Esophagus muscularis mucosa (tissue), 4 donors: ENCODE data around the gene DUSP6. TPM values are rescaled to one million over a fixed set of nuclear protein-coding genes. Genes with fewer than 3 reads are reported as not detected.
"Not testable (repeated sequence)": the region's sequence is repeated elsewhere in the genome, so short reads cannot be mapped to it uniquely, and the experiment has no call there.

Experiments used
- DNase-seq: peaks from one replicate; pipeline ENCODE4 v3.0.0-alpha.2; 2017; ENCODE audit errors: extremely low spot score
- H3K27ac ChIP-seq, 4 donors: fragments of 200-600 bp; sonication (generic); replicated peaks in 1 of 4; 1 replicate in 3 of 4; 2 replicates in 1 of 4; pipeline ENCODE4 v1.5.1; 2016 to 2019; ENCODE audit warnings: mild to moderate bottlenecking in 1 of 4
- H3K27me3 ChIP-seq, 4 donors: fragments of 200-600 bp; sonication (generic); one replicate each; pipeline versions ENCODE4 v1.5.1 to v1.6.0; 2016 to 2019
- H3K36me3 ChIP-seq, 4 donors: fragments of 200-600 bp; sonication (generic); one replicate each; pipeline ENCODE4 v1.5.1; 2016 to 2019
- H3K4me1 ChIP-seq, 4 donors: fragments of 200-600 bp; sonication (generic); one replicate each; pipeline ENCODE4 v1.5.1; 2016 to 2019
- H3K4me3 ChIP-seq, 4 donors: fragments of 200-600 bp; sonication (generic); 1 replicate in 2 of 4; 2 replicates in 2 of 4; pipeline ENCODE4 v1.5.1; 2016 to 2019; ENCODE audit warnings: mild to moderate bottlenecking in 4 of 4, moderate library complexity in 1 of 4
- H3K9me3 ChIP-seq, 4 donors: fragments of 200-600 bp; sonication (generic); 1 replicate in 3 of 4; 2 replicates in 1 of 4; pipeline ENCODE4 v1.5.1; 2016 to 2019
- EP300 ChIP-seq: sonication (generic); formaldehyde crosslinking; IDR thresholded peaks from one replicate; pipeline ENCODE4 v1.6.1; 2017; ENCODE audit warnings: antibody characterized with exemption
- POLR2A ChIP-seq: fragments of 450-650 bp; IDR thresholded peaks from one replicate; pipeline ENCODE4 v1.6.1; 2017; ENCODE audit warnings: antibody characterized with exemption, moderate library complexity, mild to moderate bottlenecking, low read depth
- POLR2AphosphoS5 ChIP-seq, 2 donors: sonication (generic); formaldehyde crosslinking; IDR thresholded peaks; one replicate each; pipeline ENCODE4 v1.6.1; 2017; ENCODE audit warnings: antibody characterized with exemption in 2 of 2
- WGBS: methylation state at CpG from one replicate; pipeline ENCODE4 v1.1.5; 2018; 5-methylcytosine and 5-hydroxymethylcytosine counted together
- intact Hi-C: fragments of 100-400 bp; cut with DNase I; formaldehyde crosslinking; loops from one replicate; pipeline ENCODE4 v1.15.1; 2023
- total RNA-seq, 4 donors: library from RNA; depleted of rRNA; stranded (reverse); fragments of >200 nt; gene quantifications; one replicate each; pipeline versions ENCODE4 v1.1.0 to v1.2.1, GENCODE V29; 2016
- TF ChIP-seq, protein P1 (sequence below), 3 experiments: fragments of 200-600 bp in 2 of 3; fragments of 450-650 bp in 1 of 3; sonication (generic) in 2 of 3; IDR thresholded peaks; one replicate each; pipeline ENCODE4 v1.5.1; 2017 to 2019; ENCODE audit warnings: antibody characterized with exemption in 3 of 3, mild to moderate bottlenecking in 2 of 3, moderate library complexity in 1 of 3

The DUSP6 gene
- total RNA-seq, 4 donors from 2014 or later, result 62.2 to 108 (median 77.4) TPM

GRCh38 chr12:89339526-89339925, 12.8 kb downstream of the DUSP6 start:
- intact Hi-C loops, result no loop called here
- peak; percentile 11 to 30 for TF ChIP-seq POLR2AphosphoS5 (IDR thresholded peaks at IDR 0.05)
- TF ChIP-seq, protein P1, sequence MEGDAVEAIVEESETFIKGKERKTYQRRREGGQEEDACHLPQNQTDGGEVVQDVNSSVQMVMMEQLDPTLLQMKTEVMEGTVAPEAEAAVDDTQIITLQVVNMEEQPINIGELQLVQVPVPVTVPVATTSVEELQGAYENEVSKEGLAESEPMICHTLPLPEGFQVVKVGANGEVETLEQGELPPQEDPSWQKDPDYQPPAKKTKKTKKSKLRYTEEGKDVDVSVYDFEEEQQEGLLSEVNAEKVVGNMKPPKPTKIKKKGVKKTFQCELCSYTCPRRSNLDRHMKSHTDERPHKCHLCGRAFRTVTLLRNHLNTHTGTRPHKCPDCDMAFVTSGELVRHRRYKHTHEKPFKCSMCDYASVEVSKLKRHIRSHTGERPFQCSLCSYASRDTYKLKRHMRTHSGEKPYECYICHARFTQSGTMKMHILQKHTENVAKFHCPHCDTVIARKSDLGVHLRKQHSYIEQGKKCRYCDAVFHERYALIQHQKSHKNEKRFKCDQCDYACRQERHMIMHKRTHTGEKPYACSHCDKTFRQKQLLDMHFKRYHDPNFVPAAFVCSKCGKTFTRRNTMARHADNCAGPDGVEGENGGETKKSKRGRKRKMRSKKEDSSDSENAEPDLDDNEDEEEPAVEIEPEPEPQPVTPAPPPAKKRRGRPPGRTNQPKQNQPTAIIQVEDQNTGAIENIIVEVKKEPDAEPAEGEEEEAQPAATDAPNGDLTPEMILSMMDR (IDR thresholded peaks at IDR 0.05), result no peak
- H3K9me3 ChIP-seq, result no peaks in the 10 kb centered on the region
- no peaks in the 10 kb centered on the region for H3K27me3 ChIP-seq
- 89% methylated on average over 10 of the region's 10 CpGs for WGBS
- H3K36me3 ChIP-seq, result no peaks in the 10 kb centered on the region
- peaks cover 0 to 4% (median 2%) of the 10 kb centered on the region in 4 donors for H3K4me1 ChIP-seq
- DNase-seq, result no peak
- no peak overlapping the region for H3K27ac ChIP-seq
- H3K4me3 ChIP-seq, result no peak overlapping the region

GRCh38 chr12:89337136-89337535, 15.2 kb downstream of the DUSP6 start:
- H3K4me1 ChIP-seq, H3K36me3 ChIP-seq, intact Hi-C loops, H3K27ac ChIP-seq, H3K9me3 ChIP-seq, DNase-seq, H3K4me3 ChIP-seq, H3K27me3 ChIP-seq: not testable (repeated sequence)
- WGBS, result 78% methylated on average over 4 of the region's 4 CpGs

DNA sequence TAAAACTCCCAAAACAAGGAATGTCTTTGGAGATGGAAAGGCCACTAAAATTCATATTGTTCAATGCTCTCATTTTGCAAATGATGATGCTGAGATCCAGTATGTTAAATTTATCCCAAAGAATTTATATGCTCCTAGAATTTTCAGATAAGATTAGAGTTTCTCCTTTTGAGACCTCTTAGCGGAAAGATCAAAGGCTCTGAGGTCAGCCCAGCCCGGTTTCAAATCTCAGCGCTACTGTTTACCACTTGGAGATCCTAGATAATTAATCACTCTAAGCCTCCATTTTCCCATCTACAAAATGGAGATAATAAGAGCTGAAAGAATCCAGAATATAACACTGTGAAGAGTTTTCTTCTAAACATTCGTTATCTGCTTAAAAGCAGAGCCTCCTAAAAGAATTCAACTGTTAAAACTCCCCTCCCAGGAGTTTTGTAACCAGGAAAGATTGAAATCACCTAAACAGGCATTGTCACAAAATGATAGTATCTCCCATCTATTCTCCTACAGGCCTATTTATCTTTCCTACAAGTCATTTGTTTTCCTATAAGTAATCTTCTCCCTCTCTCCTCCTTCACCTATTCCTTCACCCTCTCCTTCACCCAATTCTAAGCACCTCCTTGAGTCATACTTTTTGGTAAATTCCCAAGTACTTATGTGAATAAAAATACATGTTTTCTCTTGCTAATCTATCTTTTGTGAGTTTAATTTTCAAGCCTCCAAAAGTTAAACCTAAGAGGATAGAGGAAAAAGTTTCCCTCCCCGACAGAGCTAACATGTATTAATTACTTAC, 16.7 kb downstream of the DUSP6 start:
- intact Hi-C loops, result no loop called here
- Histone ChIP-seq H3K9me3 (peaks cover 0 to 9% (median 2%) of the 10 kb centered on the region in 4 donors), H3K27ac (no peak overlapping the region), H3K4me1 (peaks cover 0 to 7% (median 0%) of the 10 kb centered on the region in 4 donors), H3K27me3 (no peaks in the 10 kb centered on the region), H3K36me3 (no peaks in the 10 kb centered on the region), H3K4me3 (no peak overlapping the region)
- no peak for DNase-seq
- 90% methylated on average over 5 of the region's 5 CpGs for WGBS
- TF ChIP-seq, protein P1 (IDR thresholded peaks at IDR 0.05), result no peak
- TF ChIP-seq EP300, result no peak
- TF ChIP-seq POLR2AphosphoS5 (IDR thresholded peaks at IDR 0.05), result no peak
- TF ChIP-seq POLR2A, result no peak

- TF ChIP-seq, protein P1 (IDR thresholded peaks at IDR 0.05), result no peak
- TF ChIP-seq POLR2AphosphoS5 (IDR thresholded peaks at IDR 0.05) (no peak), EP300 (no peak)
- Histone ChIP-seq H3K27me3 (no peaks in the 10 kb centered on the region), H3K36me3 (no peaks in the 10 kb centered on the region), H3K4me3 (no peak overlapping the region), H3K9me3 (peaks cover 0 to 13% (median 2%) of the 10 kb centered on the region in 4 donors), H3K4me1 (peaks cover 0 to 7% (median 0%) of the 10 kb centered on the region in 4 donors), H3K27ac (no peak overlapping the region)
- 64% methylated on average over 5 of the region's 5 CpGs for WGBS
- no peak for DNase-seq
- intact Hi-C loops, result no loop called here
Measured at GRCh38 chr12:89334548-89335169, 17.6 kb downstream of the DUSP6 start.

DNA sequence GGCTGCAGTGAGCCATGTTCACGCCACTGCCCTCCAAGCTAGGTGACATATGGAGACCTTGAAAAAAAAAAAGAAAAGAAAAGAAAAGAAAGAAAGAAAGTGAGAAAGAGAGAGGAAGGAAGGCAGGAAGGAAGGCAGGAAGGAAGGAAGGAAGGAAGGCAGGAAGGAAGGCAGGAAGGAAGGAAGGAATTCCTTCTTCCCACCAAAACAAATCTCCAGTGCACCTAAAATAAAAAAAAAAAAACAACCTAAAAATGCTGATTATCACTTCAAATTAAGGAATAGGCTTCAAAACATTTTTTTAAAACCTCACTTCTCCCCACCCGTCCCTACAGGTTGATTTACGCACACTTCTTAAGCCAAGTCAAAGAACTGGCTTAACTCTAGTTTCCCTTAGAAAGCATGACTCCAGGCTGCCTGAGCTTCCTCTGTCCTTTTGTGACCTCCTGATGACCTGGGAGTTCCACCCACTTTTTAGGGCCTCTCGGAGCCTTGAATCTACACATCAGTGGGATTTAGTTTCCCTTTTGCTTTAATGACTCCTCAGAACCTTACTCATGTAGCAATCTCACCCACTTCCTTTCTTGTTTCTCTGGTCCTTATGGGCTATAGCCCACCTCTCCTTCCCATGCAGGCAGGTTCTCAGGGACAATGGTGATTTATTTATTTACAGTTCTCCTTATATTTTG, 18.6 kb downstream of the DUSP6 start:
- WGBS, result 72% methylated on average over 4 of the region's 4 CpGs
- intact Hi-C loops, result no loop called here

More for the DNA sequence above, 18.6 kb downstream of the DUSP6 start:
- Histone ChIP-seq H3K36me3 (no peaks in the 10 kb centered on the region), H3K27me3 (no peaks in the 10 kb centered on the region), H3K27ac (no peak overlapping the region), H3K9me3 (peaks cover 0 to 13% (median 2%) of the 10 kb centered on the region in 4 donors), H3K4me3 (no peak overlapping the region), H3K4me1 (peaks cover 0 to 7% (median 0%) of the 10 kb centered on the region in 4 donors)
- no peak for TF ChIP-seq EP300
- TF ChIP-seq POLR2A, result no peak
- TF ChIP-seq, protein P1 (IDR thresholded peaks at IDR 0.05), result no peak
- TF ChIP-seq POLR2AphosphoS5 (IDR thresholded peaks at IDR 0.05), result no peak
- no peak for DNase-seq
